SKM-1 (cell line): ENCODE measurements around the gene LIN28A.
A peak's percentile ranks its signal among the peaks of the same experiment; 100 is the strongest.
"Not testable (repeated sequence)": the region's sequence is repeated elsewhere in the genome, so short reads cannot be mapped to it uniquely, and the experiment has no call there.

Source experiments
- DNase-seq: peaks from one replicate; lab custom pipeline; 2025; ENCODE audit not compliant: unreplicated experiment; lab: John Stamatoyannopoulos, UW

Gene LIN28A

GRCh38 chr1:26410706-26411623 lies at the start of gene LIN28A:
Gene LIN28A, plus strand, starts transcription at chr1:26410817. Its CDS starts 75 bp downstream, at chr1:26410892.
- no peak for DNase-seq

- no peak for DNase-seq
These were observed 49.0 kb upstream of the LIN28A start for GRCh38 chr1:26361605-26362122.

GRCh38 chr1:26362331-26362730 lies 48.3 kb upstream of the LIN28A start:
- no peak for DNase-seq

- DNase-seq, result peak; percentile 64
These were observed 46.8 kb upstream of the LIN28A start for GRCh38 chr1:26363549-26364448.

GRCh38 chr1:26364956-26365355 lies 45.7 kb upstream of the LIN28A start:
- DNase-seq, result no peak

- no peak for DNase-seq
These were observed 43.2 kb upstream of the LIN28A start for GRCh38 chr1:26367441-26367840.

GRCh38 chr1:26368006-26368405 lies 42.6 kb upstream of the LIN28A start:
- DNase-seq, result no peak

- no peak for DNase-seq
These were observed 42.1 kb upstream of the LIN28A start for GRCh38 chr1:26368486-26368885.

GRCh38 chr1:26370591-26371382 lies 39.8 kb upstream of the LIN28A start:
- DNase-seq, result no peak

- no peak for DNase-seq
These were observed 38.6 kb upstream of the LIN28A start for GRCh38 chr1:26372039-26372438.

GRCh38 chr1:26372611-26373010 lies 38.0 kb upstream of the LIN28A start, which contains the start of gene ZNF683:
Gene ZNF683, minus strand, starts transcription at chr1:26372750. Its CDS starts 4,179 bp downstream, at chr1:26368571.
- not testable (repeated sequence) for DNase-seq

- DNase-seq, result no peak
These were observed 37.3 kb upstream of the LIN28A start for GRCh38 chr1:26373281-26373680.

GRCh38 chr1:26373789-26374188 lies 36.8 kb upstream of the LIN28A start:
- DNase-seq, result no peak

GRCh38 chr1:26374361-26374760 lies 36.3 kb upstream of the LIN28A start:
- not testable (repeated sequence) for DNase-seq

GRCh38 chr1:26375081-26375480 lies 35.5 kb upstream of the LIN28A start:
- no peak for DNase-seq

- no peak for DNase-seq
These were observed 34.6 kb upstream of the LIN28A start for GRCh38 chr1:26376050-26376449.

- DNase-seq, result peak; percentile 66
These were observed 32.3 kb upstream of the LIN28A start for GRCh38 chr1:26378088-26378878.

GRCh38 chr1:26378879-26379251 lies 31.8 kb upstream of the LIN28A start:
- DNase-seq, result no peak

- DNase-seq, result no peak
These were observed 26.5 kb upstream of the LIN28A start for GRCh38 chr1:26384076-26384475.

- DNase-seq, result not testable (repeated sequence)
These were observed 25.6 kb upstream of the LIN28A start for GRCh38 chr1:26385063-26385462.
